Keratinocyte (primary cell): ENCODE data around the gene WFDC5.

Source experiments
- CTCF ChIP-seq, 3 experiments: IDR thresholded peaks in 1 of 3; conservative IDR thresholded peaks in 1 of 3; optimal IDR thresholded peaks in 1 of 3; 2 replicates in 2 of 3; 3 replicates in 1 of 3; pipeline versions ENCODE3 to v1.5.1; 2011; ENCODE audit warnings: low read length in 3 of 3, mild to moderate bottlenecking in 3 of 3, moderate library complexity in 2 of 3, control low read depth in 1 of 3, inconsistent platforms in 1 of 3; ENCODE audit not compliant: insufficient read depth in 2 of 3; ENCODE audit errors: extremely low read depth in 1 of 3
- EZH2 ChIP-seq: IDR thresholded peaks from one replicate; pipeline ENCODE4 v1.6.1; 2012; ENCODE audit warnings: inconsistent platforms, mild to moderate bottlenecking, low read length, moderate library complexity

GRCh38 chr20:45121388-45121787 is 6.4 kb upstream of the WFDC5 start:
- TF ChIP-seq EZH2 (no peak), CTCF (optimal IDR thresholded peaks at IDR 0.05 in 1 of 3, IDR thresholded peaks at IDR 0.05 in 1 of 3, conservative IDR thresholded peaks at IDR 0.05 in 1 of 3; ENCODE audit: extremely low read depth in 1 of 3, insufficient read depth in 2 of 3, low read length in 3 of 3) (no peak)
